ENCODE results near the gene TRMT11.

GRCh38 chr6:126026001-126026400 is 39.7 kb downstream of the TRMT11 start:
- TF ChIP-seq, protein P1, sequence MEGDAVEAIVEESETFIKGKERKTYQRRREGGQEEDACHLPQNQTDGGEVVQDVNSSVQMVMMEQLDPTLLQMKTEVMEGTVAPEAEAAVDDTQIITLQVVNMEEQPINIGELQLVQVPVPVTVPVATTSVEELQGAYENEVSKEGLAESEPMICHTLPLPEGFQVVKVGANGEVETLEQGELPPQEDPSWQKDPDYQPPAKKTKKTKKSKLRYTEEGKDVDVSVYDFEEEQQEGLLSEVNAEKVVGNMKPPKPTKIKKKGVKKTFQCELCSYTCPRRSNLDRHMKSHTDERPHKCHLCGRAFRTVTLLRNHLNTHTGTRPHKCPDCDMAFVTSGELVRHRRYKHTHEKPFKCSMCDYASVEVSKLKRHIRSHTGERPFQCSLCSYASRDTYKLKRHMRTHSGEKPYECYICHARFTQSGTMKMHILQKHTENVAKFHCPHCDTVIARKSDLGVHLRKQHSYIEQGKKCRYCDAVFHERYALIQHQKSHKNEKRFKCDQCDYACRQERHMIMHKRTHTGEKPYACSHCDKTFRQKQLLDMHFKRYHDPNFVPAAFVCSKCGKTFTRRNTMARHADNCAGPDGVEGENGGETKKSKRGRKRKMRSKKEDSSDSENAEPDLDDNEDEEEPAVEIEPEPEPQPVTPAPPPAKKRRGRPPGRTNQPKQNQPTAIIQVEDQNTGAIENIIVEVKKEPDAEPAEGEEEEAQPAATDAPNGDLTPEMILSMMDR (IDR thresholded peaks at IDR 0.05), result no peak
- TF ChIP-seq EP300 (IDR thresholded peaks at IDR 0.05; ENCODE audit: low read depth), result no peak

All from transverse colon (tissue), 3 donors.